HL-60 (cell line): Measurements from ENCODE around the gene HOXB1.

Source experiments
- DNase-seq, 2 experiments: peaks; one replicate each; pipeline ENCODE4 v3.0.0-alpha.2; 2010 to 2020; ENCODE audit warnings: low read depth in 1 of 2, low spot score in 1 of 2
- H3K27ac ChIP-seq: fragments of 250-450 bp; sonication (Bioruptor Pico); replicated peaks from 2 replicates; pipeline ENCODE4 v1.5.1; 2020; ENCODE audit warnings: mild to moderate bottlenecking, moderate library complexity
- H3K27me3 ChIP-seq: fragments of 250-450 bp; sonication (Bioruptor Pico); 2 replicates; pipeline ENCODE4 v1.5.1; 2021; ENCODE audit warnings: mild to moderate bottlenecking, moderate library complexity; ENCODE audit not compliant: insufficient read depth, poor library complexity, severe bottlenecking
- H3K4me3 ChIP-seq: replicated peaks from 2 replicates; pipeline ENCODE4 v1.5.1; 2011; ENCODE audit warnings: mild to moderate bottlenecking, control low read depth, low read length; ENCODE audit not compliant: insufficient read depth
- GABPA ChIP-seq: IDR thresholded peaks from 2 replicates; pipeline ENCODE4 v1.6.1; 2012; ENCODE audit warnings: low read depth
- POLR2AphosphoS5 ChIP-seq: IDR thresholded peaks from 2 replicates; pipeline ENCODE4 v1.6.1; 2012; ENCODE audit warnings: low read depth
- SPI1 ChIP-seq: IDR thresholded peaks from 2 replicates; pipeline ENCODE4 v1.6.1; 2012; ENCODE audit warnings: low read depth, mild to moderate bottlenecking, borderline replicate concordance
- TF ChIP-seq, protein P1 (sequence below): IDR thresholded peaks from one replicate; pipeline ENCODE4 v1.5.1; 2011; ENCODE audit warnings: low read length, control low read depth, inconsistent platforms; ENCODE audit not compliant: insufficient read depth
- TF ChIP-seq, protein P2 (sequence below): IDR thresholded peaks from 2 replicates; pipeline ENCODE4 v1.6.1; 2012; ENCODE audit warnings: low read depth; ENCODE audit not compliant: insufficient replicate concordance

HOXB1 gene

GRCh38 chr17:48577946-48578615 lies 47.3 kb upstream of the HOXB1 start, which contains the start of gene HOXB4:
HOXB4 (minus strand) TSS chr17:48578350; CDS start chr17:48578319, 31 bp downstream.
- no peak for DNase-seq
- peaks cover 89% of the 10 kb centered on the region for H3K27me3 ChIP-seq
- no peak within 1 kb of the TSS for H3K4me3 ChIP-seq
- TF ChIP-seq, protein P1, sequence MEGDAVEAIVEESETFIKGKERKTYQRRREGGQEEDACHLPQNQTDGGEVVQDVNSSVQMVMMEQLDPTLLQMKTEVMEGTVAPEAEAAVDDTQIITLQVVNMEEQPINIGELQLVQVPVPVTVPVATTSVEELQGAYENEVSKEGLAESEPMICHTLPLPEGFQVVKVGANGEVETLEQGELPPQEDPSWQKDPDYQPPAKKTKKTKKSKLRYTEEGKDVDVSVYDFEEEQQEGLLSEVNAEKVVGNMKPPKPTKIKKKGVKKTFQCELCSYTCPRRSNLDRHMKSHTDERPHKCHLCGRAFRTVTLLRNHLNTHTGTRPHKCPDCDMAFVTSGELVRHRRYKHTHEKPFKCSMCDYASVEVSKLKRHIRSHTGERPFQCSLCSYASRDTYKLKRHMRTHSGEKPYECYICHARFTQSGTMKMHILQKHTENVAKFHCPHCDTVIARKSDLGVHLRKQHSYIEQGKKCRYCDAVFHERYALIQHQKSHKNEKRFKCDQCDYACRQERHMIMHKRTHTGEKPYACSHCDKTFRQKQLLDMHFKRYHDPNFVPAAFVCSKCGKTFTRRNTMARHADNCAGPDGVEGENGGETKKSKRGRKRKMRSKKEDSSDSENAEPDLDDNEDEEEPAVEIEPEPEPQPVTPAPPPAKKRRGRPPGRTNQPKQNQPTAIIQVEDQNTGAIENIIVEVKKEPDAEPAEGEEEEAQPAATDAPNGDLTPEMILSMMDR = no peak
- no peak for TF ChIP-seq SPI1
- TF ChIP-seq, protein P2, sequence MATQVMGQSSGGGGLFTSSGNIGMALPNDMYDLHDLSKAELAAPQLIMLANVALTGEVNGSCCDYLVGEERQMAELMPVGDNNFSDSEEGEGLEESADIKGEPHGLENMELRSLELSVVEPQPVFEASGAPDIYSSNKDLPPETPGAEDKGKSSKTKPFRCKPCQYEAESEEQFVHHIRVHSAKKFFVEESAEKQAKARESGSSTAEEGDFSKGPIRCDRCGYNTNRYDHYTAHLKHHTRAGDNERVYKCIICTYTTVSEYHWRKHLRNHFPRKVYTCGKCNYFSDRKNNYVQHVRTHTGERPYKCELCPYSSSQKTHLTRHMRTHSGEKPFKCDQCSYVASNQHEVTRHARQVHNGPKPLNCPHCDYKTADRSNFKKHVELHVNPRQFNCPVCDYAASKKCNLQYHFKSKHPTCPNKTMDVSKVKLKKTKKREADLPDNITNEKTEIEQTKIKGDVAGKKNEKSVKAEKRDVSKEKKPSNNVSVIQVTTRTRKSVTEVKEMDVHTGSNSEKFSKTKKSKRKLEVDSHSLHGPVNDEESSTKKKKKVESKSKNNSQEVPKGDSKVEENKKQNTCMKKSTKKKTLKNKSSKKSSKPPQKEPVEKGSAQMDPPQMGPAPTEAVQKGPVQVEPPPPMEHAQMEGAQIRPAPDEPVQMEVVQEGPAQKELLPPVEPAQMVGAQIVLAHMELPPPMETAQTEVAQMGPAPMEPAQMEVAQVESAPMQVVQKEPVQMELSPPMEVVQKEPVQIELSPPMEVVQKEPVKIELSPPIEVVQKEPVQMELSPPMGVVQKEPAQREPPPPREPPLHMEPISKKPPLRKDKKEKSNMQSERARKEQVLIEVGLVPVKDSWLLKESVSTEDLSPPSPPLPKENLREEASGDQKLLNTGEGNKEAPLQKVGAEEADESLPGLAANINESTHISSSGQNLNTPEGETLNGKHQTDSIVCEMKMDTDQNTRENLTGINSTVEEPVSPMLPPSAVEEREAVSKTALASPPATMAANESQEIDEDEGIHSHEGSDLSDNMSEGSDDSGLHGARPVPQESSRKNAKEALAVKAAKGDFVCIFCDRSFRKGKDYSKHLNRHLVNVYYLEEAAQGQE = no peak
- TF ChIP-seq GABPA = no peak
- no peak for TF ChIP-seq POLR2AphosphoS5
- H3K27ac ChIP-seq = no peak within 1 kb of the TSS

DNA sequence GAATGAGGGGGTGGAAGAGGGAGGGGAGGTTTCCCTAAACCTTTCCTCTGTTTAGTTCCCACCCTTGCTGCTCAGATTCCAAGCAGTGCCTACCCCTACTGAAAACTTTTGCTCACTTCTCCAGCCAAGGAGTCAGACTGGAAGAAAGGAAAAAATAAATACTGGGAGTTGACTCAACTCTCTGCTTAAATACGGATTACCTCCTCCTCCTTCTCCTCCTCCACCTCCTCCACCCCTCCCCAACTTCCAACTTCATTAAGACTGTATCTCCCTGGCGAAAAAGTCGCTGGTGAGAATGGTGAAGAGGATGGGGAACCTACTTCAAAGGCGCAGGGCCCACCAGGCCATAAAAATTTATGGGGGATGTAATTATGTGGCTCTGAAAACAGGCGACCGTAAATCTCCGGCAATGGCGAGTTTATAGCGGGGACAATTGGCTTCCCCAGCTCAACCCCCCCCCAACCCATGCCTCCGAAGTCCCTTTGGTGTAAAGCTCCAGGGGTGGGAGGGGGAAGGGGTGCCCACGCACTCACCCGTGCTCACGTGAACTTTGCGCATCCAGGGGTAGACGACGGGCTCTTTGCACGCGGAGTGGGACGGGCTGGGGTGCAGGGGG lies 46.6 kb upstream of the HOXB1 start:
- no peak for DNase-seq
- TF ChIP-seq, protein P2 = no peak
- Histone ChIP-seq H3K27ac (no peak overlapping the region), H3K27me3 (peaks cover 88% of the 10 kb centered on the region), H3K4me3 (no peak overlapping the region)

DNA sequence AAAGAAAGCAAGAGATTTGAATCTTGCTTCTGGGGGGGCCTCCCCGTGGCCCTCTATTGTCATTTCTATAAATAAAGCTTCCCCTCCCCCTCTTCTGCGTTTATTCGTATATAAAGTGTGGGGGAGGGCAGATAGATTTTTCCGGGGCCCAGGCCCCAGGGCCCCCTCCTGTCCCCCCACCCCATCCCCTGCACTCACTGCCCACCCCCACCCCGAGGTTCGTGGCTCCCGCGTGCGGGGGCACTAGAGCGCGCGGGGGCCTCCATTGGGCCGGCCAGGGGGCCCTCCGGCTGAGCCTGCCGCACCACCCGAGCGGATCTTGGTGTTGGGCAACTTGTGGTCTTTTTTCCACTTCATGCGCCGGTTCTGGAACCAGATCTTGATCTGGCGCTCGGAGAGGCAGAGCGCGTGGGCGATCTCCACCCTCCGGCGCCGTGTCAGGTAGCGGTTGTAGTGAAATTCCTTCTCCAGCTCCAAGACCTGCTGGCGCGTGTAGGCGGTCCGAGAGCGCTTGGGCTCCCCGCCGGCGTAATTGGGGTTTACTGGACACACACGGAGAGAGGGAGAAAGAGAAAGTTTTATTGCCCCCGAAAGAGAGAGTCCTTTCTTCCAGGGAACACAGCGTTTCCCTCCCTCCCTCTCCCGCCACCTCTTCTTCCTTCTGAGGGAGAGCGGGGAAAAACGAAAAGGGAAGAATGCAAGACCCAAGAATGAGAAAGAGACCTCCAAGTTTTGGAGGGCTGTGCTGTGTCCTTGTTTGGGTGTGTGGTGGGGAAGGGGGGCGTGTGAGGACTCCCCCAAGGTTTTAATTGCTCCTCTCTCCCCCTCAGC lies 45.9 kb upstream of the HOXB1 start:
- Histone ChIP-seq H3K27me3 (peaks cover 87% of the 10 kb centered on the region), H3K27ac (no peak overlapping the region), H3K4me3 (no peak overlapping the region)
- TF ChIP-seq SPI1 (no peak), GABPA (no peak)
- TF ChIP-seq, protein P2 = no peak
- no peak for DNase-seq
